HG02623 (cell line): ENCODE data around the gene SRPX2.

Experiments used
- ATAC-seq: cut with Tn5 transposase; IDR thresholded peaks from one replicate; pipeline ENCODE4 v1.9.1; 2021; ENCODE audit warnings: moderate library complexity; ENCODE audit not compliant: unreplicated experiment

SRPX2 gene

GRCh38 chrX:100643956-100644860 is at the start of gene SRPX2:
TSS of gene SRPX2 (plus strand) at chrX:100644199. CDS start at chrX:100646323, 2,124 bp downstream.
- no peak for ATAC-seq

- no peak for ATAC-seq
These were observed 47.4 kb upstream of the SRPX2 start for GRCh38 chrX:100596601-100597000.

GRCh38 chrX:100599456-100599855 is 44.5 kb upstream of the SRPX2 start:
- no peak for ATAC-seq

- ATAC-seq, result no peak
These were observed 43.7 kb upstream of the SRPX2 start for GRCh38 chrX:100600340-100600739.

GRCh38 chrX:100600758-100601157 is 43.2 kb upstream of the SRPX2 start:
- peak; percentile 43 for ATAC-seq

GRCh38 chrX:100606753-100607152 is 37.2 kb upstream of the SRPX2 start:
- ATAC-seq, result no peak

GRCh38 chrX:100609591-100609990 is 34.4 kb upstream of the SRPX2 start:
- no peak for ATAC-seq

- ATAC-seq, result no peak
These were observed 32.0 kb upstream of the SRPX2 start for GRCh38 chrX:100611951-100612350.

GRCh38 chrX:100615005-100615404 is 29.0 kb upstream of the SRPX2 start:
- peak; percentile 99 for ATAC-seq

GRCh38 chrX:100623001-100623400 is 21.0 kb upstream of the SRPX2 start:
- no peak for ATAC-seq

GRCh38 chrX:100625985-100626491 is 18.0 kb upstream of the SRPX2 start:
- peak; percentile 91 for ATAC-seq

- ATAC-seq, result no peak
These were observed 9.0 kb upstream of the SRPX2 start for GRCh38 chrX:100635040-100635439.

- no peak for ATAC-seq
These were observed 8.0 kb upstream of the SRPX2 start for GRCh38 chrX:100635989-100636320.

- ATAC-seq, result peak; percentile 100
These were observed 7.5 kb upstream of the SRPX2 start, which contains the start of gene TSPAN6 for GRCh38 chrX:100636321-100636991. TSS of gene TSPAN6 (minus strand) at chrX:100636806. CDS start at chrX:100636694, 112 bp downstream.

GRCh38 chrX:100642290-100642689 is 1.7 kb upstream of the SRPX2 start:
- no peak for ATAC-seq

- no peak for ATAC-seq
These were observed 787 bp upstream of the SRPX2 start for GRCh38 chrX:100643212-100643611.

- ATAC-seq, result no peak
These were observed 1.1 kb downstream of the SRPX2 start for GRCh38 chrX:100645106-100645505.

- ATAC-seq, result no peak
These were observed 3.1 kb downstream of the SRPX2 start for GRCh38 chrX:100647095-100647494.

- ATAC-seq, result no peak
These were observed 3.7 kb downstream of the SRPX2 start for GRCh38 chrX:100647739-100648138.

- ATAC-seq, result no peak
These were observed 4.7 kb downstream of the SRPX2 start for GRCh38 chrX:100648458-100649417.
